HG03196 (cell line): Measurements from ENCODE around the gene CDCA5.

Experiments
- ATAC-seq: cut with Tn5 transposase; IDR thresholded peaks from one replicate; pipeline ENCODE4 v1.9.1; 2021; ENCODE audit not compliant: unreplicated experiment

Gene CDCA5

GRCh38 chr11:65077451-65077850, 6.4 kb downstream of the CDCA5 start:
- ATAC-seq: no peak

- no peak for ATAC-seq
Observed at GRCh38 chr11:65072631-65072966, 11.2 kb downstream of the CDCA5 start.

GRCh38 chr11:65071907-65072630, 11.8 kb downstream of the CDCA5 start:
- ATAC-seq: no peak

- no peak for ATAC-seq
Observed at GRCh38 chr11:65069217-65069616, 14.6 kb downstream of the CDCA5 start.

GRCh38 chr11:65067446-65067845, 16.4 kb downstream of the CDCA5 start:
- ATAC-seq: no peak

- ATAC-seq: no peak
Observed at GRCh38 chr11:65066805-65067291, 17.0 kb downstream of the CDCA5 start.

GRCh38 chr11:65066315-65066714, 17.5 kb downstream of the CDCA5 start:
- no peak for ATAC-seq

GRCh38 chr11:65065851-65066250, 18.0 kb downstream of the CDCA5 start:
- ATAC-seq: no peak

- no peak for ATAC-seq
Observed at GRCh38 chr11:65064847-65065240, 19.0 kb downstream of the CDCA5 start.

GRCh38 chr11:65063532-65063931, 20.3 kb downstream of the CDCA5 start:
- no peak for ATAC-seq

- no peak for ATAC-seq
Observed at GRCh38 chr11:65060913-65061408, 22.9 kb downstream of the CDCA5 start.

GRCh38 chr11:65059959-65060824, 23.6 kb downstream of the CDCA5 start:
- no peak for ATAC-seq

GRCh38 chr11:65059523-65059922, 24.3 kb downstream of the CDCA5 start:
- ATAC-seq: no peak

GRCh38 chr11:65058419-65059054, 25.3 kb downstream of the CDCA5 start, which contains the start of gene NAALADL1:
NAALADL1 (minus strand) TSS chr11:65058553; CDS start chr11:65058521, 32 bp downstream.
- ATAC-seq: no peak

GRCh38 chr11:65058012-65058411, 25.8 kb downstream of the CDCA5 start:
- ATAC-seq: no peak

GRCh38 chr11:65057526-65057925, 26.3 kb downstream of the CDCA5 start:
- ATAC-seq: no peak

- ATAC-seq: no peak
Observed at GRCh38 chr11:65056999-65057398, 26.8 kb downstream of the CDCA5 start.

GRCh38 chr11:65055538-65055937, 28.3 kb downstream of the CDCA5 start:
- no peak for ATAC-seq

GRCh38 chr11:65053827-65054508, 29.9 kb downstream of the CDCA5 start:
- ATAC-seq: no peak

- no peak for ATAC-seq
Observed at GRCh38 chr11:65051398-65051858, 32.4 kb downstream of the CDCA5 start.
